HepG2 (cell line): Measurements from ENCODE around the gene CNN3.

Experiments used
- ARID2 ChIP-seq: sonication (generic); formaldehyde crosslinking; IDR thresholded peaks from 2 replicates; pipeline ENCODE4 v1.8.1; 2022; ENCODE audit warnings: mild to moderate bottlenecking, missing genetic modification reagents, borderline replicate concordance
- CREM ChIP-seq, 2 experiments: sonication (generic) in 1 of 2; formaldehyde crosslinking in 1 of 2; IDR thresholded peaks; 2 replicates each; pipeline versions ENCODE4 v1.4.0 to v1.6.1; 2016 to 2020; ENCODE audit warnings: antibody characterized with exemption in 1 of 2, mild to moderate bottlenecking in 1 of 2, missing genetic modification reagents in 1 of 2
- KLF9 ChIP-seq: IDR thresholded peaks from 2 replicates; pipeline ENCODE4 v1.6.1; 2016; ENCODE audit warnings: low read depth
- POLR2A ChIP-seq, 2 experiments: IDR thresholded peaks; 2 replicates each; pipeline ENCODE4 v1.6.1; 2011; ENCODE audit warnings: low read depth in 2 of 2, low read length in 2 of 2, mild to moderate bottlenecking in 1 of 2, moderate library complexity in 1 of 2; ENCODE audit not compliant: insufficient read depth in 1 of 2
- POLR2AphosphoS5 ChIP-seq: IDR thresholded peaks from 2 replicates; pipeline ENCODE4 v1.6.1; 2012; ENCODE audit warnings: low read depth, low read length
- RAD51 ChIP-seq: fragments of 450-650 bp; IDR thresholded peaks from 2 replicates; pipeline ENCODE4 v1.6.1; 2016; ENCODE audit warnings: borderline replicate concordance
- SIX4 ChIP-seq: sonication (generic); formaldehyde crosslinking; IDR thresholded peaks from 2 replicates; pipeline ENCODE4 v1.4.0; 2020; ENCODE audit warnings: missing genetic modification reagents
- ZMYM2 ChIP-seq: sonication (generic); formaldehyde crosslinking; IDR thresholded peaks from 2 replicates; pipeline ENCODE4 v1.8.0; 2022; ENCODE audit warnings: mild to moderate bottlenecking, missing genetic modification reagents
- TF ChIP-seq, protein P1 (sequence below), 2 experiments: sonication (generic) in 1 of 2; formaldehyde crosslinking in 1 of 2; IDR thresholded peaks; 2 replicates each; pipeline versions ENCODE4 v1.5.1 to v1.6.1; 2011 to 2020; ENCODE audit warnings: borderline replicate concordance in 1 of 2, low read depth in 1 of 2, low read length in 1 of 2, mild to moderate bottlenecking in 1 of 2, missing genetic modification reagents in 1 of 2, moderate library complexity in 1 of 2

DNA sequence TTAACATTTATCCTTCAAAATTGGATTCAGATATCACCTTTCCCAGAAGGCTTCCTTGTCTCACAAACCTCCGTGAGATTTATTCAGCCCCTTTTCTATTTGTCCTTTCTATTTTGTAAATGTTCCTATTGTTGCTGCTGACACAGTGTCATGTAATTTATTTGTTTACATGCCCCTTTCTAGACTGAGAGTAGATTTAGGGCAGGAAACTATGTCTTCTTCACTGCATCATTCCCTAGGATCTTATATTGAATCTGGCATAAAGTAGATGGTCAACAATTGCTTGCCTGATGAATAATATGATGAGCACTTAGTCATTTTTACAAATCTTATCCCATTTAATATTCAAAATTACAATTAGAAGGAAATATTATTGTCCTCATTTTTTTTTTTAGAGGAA lies 8.1 kb upstream of the CNN3 start:
- TF ChIP-seq, protein P1, sequence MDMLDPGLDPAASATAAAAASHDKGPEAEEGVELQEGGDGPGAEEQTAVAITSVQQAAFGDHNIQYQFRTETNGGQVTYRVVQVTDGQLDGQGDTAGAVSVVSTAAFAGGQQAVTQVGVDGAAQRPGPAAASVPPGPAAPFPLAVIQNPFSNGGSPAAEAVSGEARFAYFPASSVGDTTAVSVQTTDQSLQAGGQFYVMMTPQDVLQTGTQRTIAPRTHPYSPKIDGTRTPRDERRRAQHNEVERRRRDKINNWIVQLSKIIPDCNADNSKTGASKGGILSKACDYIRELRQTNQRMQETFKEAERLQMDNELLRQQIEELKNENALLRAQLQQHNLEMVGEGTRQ (IDR thresholded peaks at IDR 0.05; ENCODE audit: low read depth, low read length): no peak
- TF ChIP-seq, protein P1 (CRISPR knock-in tag; IDR thresholded peaks at IDR 0.05; ENCODE audit: borderline replicate concordance): no peak
- no peak for TF ChIP-seq CREM (IDR thresholded peaks at IDR 0.05)
- no peak for TF ChIP-seq CREM (CRISPR knock-in tag; IDR thresholded peaks at IDR 0.05)
- TF ChIP-seq KLF9: no peak
- no peak for TF ChIP-seq POLR2A (IDR thresholded peaks at IDR 0.05; ENCODE audit: insufficient read depth in 1 of 2, low read depth in 2 of 2, low read length in 2 of 2)
- TF ChIP-seq RAD51: no peak
- no peak for TF ChIP-seq SIX4 (CRISPR knock-in tag)
- TF ChIP-seq POLR2AphosphoS5: no peak
- TF ChIP-seq ZMYM2: no peak
- TF ChIP-seq ARID2: no peak
